ENCODE results near the gene POLL.

The POLL gene

GRCh38 chr10:101529725-101530553 lies 58.1 kb downstream of the POLL start:
- no peaks in the 10 kb centered on the region for H3K79me2 ChIP-seq (ENCODE audit: insufficient read depth, low read length)
- H4K20me1 ChIP-seq (ENCODE audit: low read depth, low read length): no peaks in the 10 kb centered on the region
- H3K9ac ChIP-seq (ENCODE audit: low read length): no peak overlapping the region
- H3F3A ChIP-seq (ENCODE audit: insufficient read depth): no peaks in the 10 kb centered on the region
- TF ChIP-seq CTCF (IDR thresholded peaks at IDR 0.05; ENCODE audit: insufficient read depth, low read length, poor library complexity, severe bottlenecking) (no peak), EZH2phosphoT487 (conservative IDR thresholded peaks at IDR 0.05; ENCODE audit: low read length) (no peak)
- no peak overlapping the region for H2AFZ ChIP-seq (ENCODE audit: low read depth, low read length, severe bottlenecking)
- H3K27me3 ChIP-seq (ENCODE audit: low read length): no peaks in the 10 kb centered on the region
- no peaks in the 10 kb centered on the region for H3K9me2 ChIP-seq (replicated peaks; ENCODE audit: insufficient read depth, low read length)
- no peak overlapping the region for H3K27ac ChIP-seq (ENCODE audit: low read depth, low read length)
- no peaks in the 10 kb centered on the region for H3K36me3 ChIP-seq (ENCODE audit: low read length)
- no peaks in the 10 kb centered on the region for H3K9me3 ChIP-seq (ENCODE audit: insufficient read depth, low read length)
- no peak overlapping the region for H3K4me3 ChIP-seq (ENCODE audit: insufficient read depth, low read length, poor library complexity, severe bottlenecking)
- no peak overlapping the region for H3K4me2 ChIP-seq (ENCODE audit: low read depth, low read length, poor library complexity, severe bottlenecking)

DNA sequence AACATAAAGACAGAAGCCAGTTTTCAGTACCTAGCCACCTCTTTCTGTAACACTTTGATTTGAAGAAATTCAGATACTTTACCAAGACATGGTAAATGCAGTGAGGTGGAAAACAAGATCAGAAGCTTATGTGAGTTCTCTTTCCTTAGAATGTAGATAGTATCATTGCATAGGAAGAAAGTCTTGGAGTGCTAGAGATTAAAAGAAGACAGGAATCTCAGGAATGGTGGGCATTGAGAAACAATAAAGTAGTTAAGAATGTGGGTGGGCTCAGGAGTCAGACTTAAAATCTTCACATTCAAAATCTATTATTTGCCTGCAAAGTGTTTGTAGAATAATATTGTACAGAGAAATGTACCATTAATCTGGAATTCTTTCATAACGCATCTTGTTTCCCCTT lies 58.9 kb downstream of the POLL start:
- Histone ChIP-seq H3K9me2 (replicated peaks; ENCODE audit: insufficient read depth, low read length) (no peaks in the 10 kb centered on the region), H3K79me2 (ENCODE audit: insufficient read depth, low read length) (no peaks in the 10 kb centered on the region), H3K27ac (ENCODE audit: low read depth, low read length) (no peak overlapping the region), H3F3A (ENCODE audit: insufficient read depth) (no peaks in the 10 kb centered on the region), H3K9me3 (ENCODE audit: insufficient read depth, low read length) (no peaks in the 10 kb centered on the region), H3K4me2 (ENCODE audit: low read depth, low read length, poor library complexity, severe bottlenecking) (no peak overlapping the region), H3K27me3 (ENCODE audit: low read length) (no peaks in the 10 kb centered on the region), H2AFZ (ENCODE audit: low read depth, low read length, severe bottlenecking) (no peak overlapping the region), H3K4me3 (ENCODE audit: insufficient read depth, low read length, poor library complexity, severe bottlenecking) (no peak overlapping the region), H3K36me3 (ENCODE audit: low read length) (no peaks in the 10 kb centered on the region), H3K9ac (ENCODE audit: low read length) (no peak overlapping the region), H4K20me1 (ENCODE audit: low read depth, low read length) (no peaks in the 10 kb centered on the region)
- TF ChIP-seq EZH2phosphoT487 (conservative IDR thresholded peaks at IDR 0.05; ENCODE audit: low read length) (no peak), CTCF (IDR thresholded peaks at IDR 0.05; ENCODE audit: insufficient read depth, low read length, poor library complexity, severe bottlenecking) (no peak)

All from SU-DHL-6 (cell line).